SK-N-SH treated with all-trans-retinoic acid at 6 μM for 48 hours (cell line): ENCODE measurements around the gene HERC2.

Experiments used
- ATAC-seq: fragments of 200-7000 bp; cut with Tn5 transposase; 3 replicates; pipeline ENCODE4 v1.9.1; 2020; ENCODE audit warnings: mild to moderate bottlenecking, moderate library complexity
- ARNTL ChIP-seq: fragments of 450-650 bp; formaldehyde crosslinking; IDR thresholded peaks from 2 replicates; pipeline ENCODE4 v1.5.0; 2020; ENCODE audit warnings: low read depth, mild to moderate bottlenecking, moderate library complexity, borderline replicate concordance
- BACH2 ChIP-seq: fragments of 250-450 bp; sonication (Bioruptor Pico); IDR thresholded peaks from 2 replicates; pipeline ENCODE4 v1.9.0; 2021; ENCODE audit warnings: mild to moderate bottlenecking, borderline replicate concordance
- ISL1 ChIP-seq: fragments of 250-450 bp; sonication (Bioruptor Pico); IDR thresholded peaks from 2 replicates; pipeline ENCODE4 v2.1.2; 2022; ENCODE audit warnings: mild to moderate bottlenecking, moderate library complexity
- OSR1 ChIP-seq: fragments of 250-450 bp; sonication (Bioruptor Pico); IDR thresholded peaks from 2 replicates; pipeline ENCODE4 v1.8.0; 2022; ENCODE audit warnings: moderate library complexity, mild to moderate bottlenecking, inconsistent platforms
- PPARA ChIP-seq: fragments of 250-450 bp; sonication (Bioruptor Pico); IDR thresholded peaks from 2 replicates; pipeline ENCODE4 v1.5.0; 2020; ENCODE audit warnings: mild to moderate bottlenecking, borderline replicate concordance
- SNAI2 ChIP-seq: fragments of 250-450 bp; sonication (Bioruptor Pico); IDR thresholded peaks from 2 replicates; pipeline ENCODE4 v1.5.0; 2020; ENCODE audit warnings: mild to moderate bottlenecking, moderate library complexity
- TCF4 ChIP-seq: fragments of 250-450 bp; sonication (Bioruptor Pico); IDR thresholded peaks from 2 replicates; pipeline ENCODE4 v1.8.0; 2021; ENCODE audit warnings: mild to moderate bottlenecking, moderate library complexity, borderline replicate concordance
- TOX ChIP-seq: fragments of 250-450 bp; sonication (Bioruptor Pico); IDR thresholded peaks from 2 replicates; pipeline ENCODE4 v1.8.0; 2021; ENCODE audit warnings: mild to moderate bottlenecking, moderate library complexity, borderline replicate concordance
- TSHZ2 ChIP-seq: fragments of 250-450 bp; sonication (Bioruptor Pico); IDR thresholded peaks from 2 replicates; pipeline ENCODE4 v1.5.0; 2020; ENCODE audit warnings: mild to moderate bottlenecking, moderate library complexity
- ZC3H10 ChIP-seq: fragments of 250-450 bp; sonication (Bioruptor Pico); IDR thresholded peaks from 2 replicates; pipeline ENCODE4 v1.5.1; 2021; ENCODE audit warnings: mild to moderate bottlenecking, moderate library complexity
- ZFP3 ChIP-seq: fragments of 250-450 bp; sonication (Bioruptor Pico); IDR thresholded peaks from 2 replicates; pipeline ENCODE4 v1.5.0; 2020; ENCODE audit warnings: mild to moderate bottlenecking, moderate library complexity
- ZFP30 ChIP-seq: fragments of 450-650 bp; formaldehyde crosslinking; IDR thresholded peaks from 2 replicates; pipeline ENCODE4 v1.5.0; 2022; ENCODE audit warnings: mild to moderate bottlenecking, moderate library complexity
- ZNF565 ChIP-seq: fragments of 450-650 bp; formaldehyde crosslinking; conservative IDR thresholded peaks from 2 replicates; pipeline ENCODE4 v1.5.0; 2020; ENCODE audit warnings: low read depth, mild to moderate bottlenecking, moderate library complexity
- ZNF70 ChIP-seq: fragments of 450-650 bp; formaldehyde crosslinking; IDR thresholded peaks from 2 replicates; pipeline ENCODE4 v1.5.0; 2020; ENCODE audit warnings: mild to moderate bottlenecking, moderate library complexity
- ZNF8 ChIP-seq: fragments of 450-650 bp; formaldehyde crosslinking; IDR thresholded peaks from 2 replicates; pipeline ENCODE4 v1.5.0; 2020; ENCODE audit warnings: mild to moderate bottlenecking, moderate library complexity
- TF ChIP-seq, protein P1 (sequence below): fragments of 250-450 bp; sonication (Bioruptor Pico); IDR thresholded peaks from 2 replicates; pipeline ENCODE4 v1.8.0; 2021; ENCODE audit warnings: low read depth, mild to moderate bottlenecking, moderate library complexity, borderline replicate concordance
- TF ChIP-seq, protein P2 (sequence below): fragments of 250-450 bp; sonication (Bioruptor Pico); IDR thresholded peaks from 2 replicates; pipeline ENCODE4 v1.5.1; 2020; ENCODE audit warnings: low read depth, mild to moderate bottlenecking, moderate library complexity
- TF ChIP-seq, protein P3 (sequence below): fragments of 250-450 bp; sonication (Bioruptor Pico); IDR thresholded peaks from 2 replicates; pipeline ENCODE4 v1.5.1; 2021; ENCODE audit warnings: mild to moderate bottlenecking, moderate library complexity

Gene HERC2

GRCh38 chr15:28281876-28282275 is 40.1 kb downstream of the HERC2 start:
- ATAC-seq, result no peak
- TF ChIP-seq TSHZ2 (CRISPR knock-in tag), result no peak
- TF ChIP-seq, all 23 proteins: peak for 0

DNA sequence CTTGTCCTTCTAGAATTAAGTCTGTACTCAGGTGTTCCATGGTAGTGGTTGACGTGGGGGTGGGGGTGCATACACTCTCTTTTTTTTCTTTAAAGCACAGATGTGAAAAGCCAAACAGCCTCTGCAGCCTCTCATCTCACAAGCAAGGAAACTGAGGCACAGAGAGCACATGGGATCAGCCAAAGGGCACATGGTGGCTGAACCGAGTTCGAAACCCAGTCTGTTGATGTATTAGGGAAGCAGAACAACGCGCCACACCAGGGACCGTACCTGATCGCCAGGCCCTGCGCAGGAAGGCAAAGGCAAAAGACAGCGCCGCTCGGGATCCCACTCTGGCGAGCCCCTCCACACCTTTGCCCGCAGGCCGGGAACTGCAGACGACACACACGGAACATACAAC is 47.3 kb downstream of the HERC2 start:
- ATAC-seq, result no peak

GRCh38 chr15:28273873-28274610 is 47.9 kb downstream of the HERC2 start:
- TF ChIP-seq ZNF70 (CRISPR knock-in tag), result no peak
- TF ChIP-seq BACH2, result no peak
- no peak for TF ChIP-seq ARNTL (CRISPR knock-in tag)
- no peak for TF ChIP-seq TOX (CRISPR knock-in tag)
- TF ChIP-seq, protein P1, sequence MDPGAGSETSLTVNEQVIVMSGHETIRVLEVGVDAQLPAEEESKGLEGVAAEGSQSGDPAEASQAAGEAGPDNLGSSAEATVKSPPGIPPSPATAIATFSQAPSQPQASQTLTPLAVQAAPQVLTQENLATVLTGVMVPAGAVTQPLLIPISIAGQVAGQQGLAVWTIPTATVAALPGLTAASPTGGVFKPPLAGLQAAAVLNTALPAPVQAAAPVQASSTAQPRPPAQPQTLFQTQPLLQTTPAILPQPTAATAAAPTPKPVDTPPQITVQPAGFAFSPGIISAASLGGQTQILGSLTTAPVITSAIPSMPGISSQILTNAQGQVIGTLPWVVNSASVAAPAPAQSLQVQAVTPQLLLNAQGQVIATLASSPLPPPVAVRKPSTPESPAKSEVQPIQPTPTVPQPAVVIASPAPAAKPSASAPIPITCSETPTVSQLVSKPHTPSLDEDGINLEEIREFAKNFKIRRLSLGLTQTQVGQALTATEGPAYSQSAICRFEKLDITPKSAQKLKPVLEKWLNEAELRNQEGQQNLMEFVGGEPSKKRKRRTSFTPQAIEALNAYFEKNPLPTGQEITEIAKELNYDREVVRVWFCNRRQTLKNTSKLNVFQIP, result no peak
- no peak for TF ChIP-seq ZNF8 (CRISPR knock-in tag)
- TF ChIP-seq OSR1 (CRISPR knock-in tag), result no peak
- TF ChIP-seq, protein P2, sequence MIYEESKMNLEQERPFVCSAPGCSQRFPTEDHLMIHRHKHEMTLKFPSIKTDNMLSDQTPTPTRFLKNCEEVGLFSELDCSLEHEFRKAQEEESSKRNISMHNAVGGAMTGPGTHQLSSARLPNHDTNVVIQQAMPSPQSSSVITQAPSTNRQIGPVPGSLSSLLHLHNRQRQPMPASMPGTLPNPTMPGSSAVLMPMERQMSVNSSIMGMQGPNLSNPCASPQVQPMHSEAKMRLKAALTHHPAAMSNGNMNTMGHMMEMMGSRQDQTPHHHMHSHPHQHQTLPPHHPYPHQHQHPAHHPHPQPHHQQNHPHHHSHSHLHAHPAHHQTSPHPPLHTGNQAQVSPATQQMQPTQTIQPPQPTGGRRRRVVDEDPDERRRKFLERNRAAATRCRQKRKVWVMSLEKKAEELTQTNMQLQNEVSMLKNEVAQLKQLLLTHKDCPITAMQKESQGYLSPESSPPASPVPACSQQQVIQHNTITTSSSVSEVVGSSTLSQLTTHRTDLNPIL, result no peak
- no peak for TF ChIP-seq ISL1 (CRISPR knock-in tag)
- no peak for TF ChIP-seq ZFP3 (CRISPR knock-in tag)
- no peak for TF ChIP-seq ZNF565
- no peak for TF ChIP-seq SNAI2 (CRISPR knock-in tag)
- no peak for TF ChIP-seq ZC3H10
- no peak for TF ChIP-seq PPARA (CRISPR knock-in tag)
- ATAC-seq, result no peak

More for the DNA sequence above, 47.3 kb downstream of the HERC2 start:
- TF ChIP-seq ARNTL (CRISPR knock-in tag) (no peak), ISL1 (CRISPR knock-in tag) (no peak), PPARA (CRISPR knock-in tag) (no peak), TCF4 (CRISPR knock-in tag) (no peak)

DNA sequence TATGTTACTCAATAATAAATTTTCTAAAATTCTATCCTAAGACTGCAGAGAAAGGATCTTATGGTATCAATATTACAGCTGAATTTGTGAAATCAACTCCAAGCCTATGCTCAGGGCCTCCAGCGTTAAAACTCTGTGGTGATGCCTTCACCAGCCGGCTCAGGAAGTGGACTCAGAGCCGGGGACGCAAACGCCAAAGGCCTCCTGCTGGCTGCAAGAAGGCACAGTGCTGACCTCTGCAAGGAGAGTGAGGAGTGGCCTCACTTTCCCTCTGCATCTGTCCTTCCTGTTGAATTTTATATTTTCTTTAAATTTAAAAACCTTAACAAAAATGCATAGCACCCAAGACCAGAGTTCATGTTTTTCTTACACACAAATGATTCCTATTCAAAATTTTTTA is 48.5 kb downstream of the HERC2 start:
- no peak for ATAC-seq
- TF ChIP-seq, protein P3, sequence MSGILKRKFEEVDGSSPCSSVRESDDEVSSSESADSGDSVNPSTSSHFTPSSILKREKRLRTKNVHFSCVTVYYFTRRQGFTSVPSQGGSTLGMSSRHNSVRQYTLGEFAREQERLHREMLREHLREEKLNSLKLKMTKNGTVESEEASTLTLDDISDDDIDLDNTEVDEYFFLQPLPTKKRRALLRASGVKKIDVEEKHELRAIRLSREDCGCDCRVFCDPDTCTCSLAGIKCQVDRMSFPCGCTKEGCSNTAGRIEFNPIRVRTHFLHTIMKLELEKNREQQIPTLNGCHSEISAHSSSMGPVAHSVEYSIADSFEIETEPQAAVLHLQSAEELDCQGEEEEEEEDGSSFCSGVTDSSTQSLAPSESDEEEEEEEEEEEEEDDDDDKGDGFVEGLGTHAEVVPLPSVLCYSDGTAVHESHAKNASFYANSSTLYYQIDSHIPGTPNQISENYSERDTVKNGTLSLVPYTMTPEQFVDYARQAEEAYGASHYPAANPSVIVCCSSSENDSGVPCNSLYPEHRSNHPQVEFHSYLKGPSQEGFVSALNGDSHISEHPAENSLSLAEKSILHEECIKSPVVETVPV (CRISPR knock-in tag), result no peak
- TF ChIP-seq ARNTL (CRISPR knock-in tag) (no peak), ZNF70 (CRISPR knock-in tag) (no peak), ZNF8 (CRISPR knock-in tag) (no peak), SNAI2 (CRISPR knock-in tag) (no peak), ZFP30 (CRISPR knock-in tag) (no peak), BACH2 (no peak), TSHZ2 (CRISPR knock-in tag) (no peak), TOX (CRISPR knock-in tag) (no peak), ZNF565 (no peak)
- TF ChIP-seq, protein P2, result no peak
- TF ChIP-seq, protein P1, result no peak
